HepG2 (cell line): ENCODE data around the gene VAMP2. TPM values are rescaled to one million over a fixed set of nuclear protein-coding genes. Genes with fewer than 3 reads are reported as not detected.

ENCODE experiments used
- DNMT1 ChIP-seq: sonication (generic); formaldehyde crosslinking; IDR thresholded peaks from 2 replicates; pipeline ENCODE4 v1.5.1; 2020; ENCODE audit warnings: mild to moderate bottlenecking, missing genetic modification reagents
- NFE2 ChIP-seq: sonication (generic); formaldehyde crosslinking; IDR thresholded peaks from 2 replicates; pipeline ENCODE4 v1.4.0; 2020; ENCODE audit warnings: missing genetic modification reagents
- TRIM24 ChIP-seq: sonication (generic); formaldehyde crosslinking; IDR thresholded peaks from 2 replicates; pipeline ENCODE4 v1.8.0; 2022; ENCODE audit warnings: mild to moderate bottlenecking, missing genetic modification reagents
- XRCC5 ChIP-seq: fragments of 200-400 bp; formaldehyde crosslinking; optimal IDR thresholded peaks from 2 replicates; pipeline ENCODE3; 2017; ENCODE audit warnings: mild to moderate bottlenecking, low read length
- ZBTB20 ChIP-seq: sonication (generic); formaldehyde crosslinking; IDR thresholded peaks from 2 replicates; pipeline ENCODE4 v1.8.1; 2023; ENCODE audit warnings: missing genetic modification reagents, low read depth, mild to moderate bottlenecking, borderline replicate concordance
- ZNF138 ChIP-seq: sonication (generic); formaldehyde crosslinking; IDR thresholded peaks from 2 replicates; pipeline ENCODE4 v1.5.0; 2020; ENCODE audit warnings: mild to moderate bottlenecking, low read depth, missing genetic modification reagents
- polyA plus RNA-seq, 8 experiments: library from polyadenylated mRNA; depleted of rRNA in 3 of 8; stranded (reverse) in 7 of 8; unstranded in 1 of 8; fragments of >200 nt; fragmentation: Illumina TruSeq in 4 of 8; extraction: Trizol in 4 of 8; gene quantifications; 2 replicates each; pipeline versions ENCODE4 v1.2.1 to v1.2.3, GENCODE V29; 2011 to 2016; ENCODE audit warnings: low read depth in 4 of 8, missing spikeins in 1 of 8, mixed read lengths in 1 of 8; ENCODE audit not compliant: insufficient read depth in 1 of 8
- total RNA-seq, 5 experiments: library from RNA; depleted of rRNA; stranded (reverse); fragments of >200 nt; fragmentation: Illumina TruSeq; extraction: Trizol; gene quantifications; 2 replicates each; pipeline ENCODE4 v1.2.3, GENCODE V29; 2016; ENCODE audit warnings: low read depth in 1 of 5
- TF ChIP-seq, protein P1 (sequence below): IDR thresholded peaks from 2 replicates; pipeline ENCODE4 v1.6.1; 2016; ENCODE audit warnings: low read depth, control low read depth
- TF ChIP-seq, protein P2 (sequence below): sonication (generic); formaldehyde crosslinking; IDR thresholded peaks from 2 replicates; pipeline ENCODE4 v1.4.0; 2020; ENCODE audit warnings: missing genetic modification reagents
- TF ChIP-seq, protein P3 (sequence below): sonication (generic); formaldehyde crosslinking; IDR thresholded peaks from 2 replicates; pipeline ENCODE4 v1.8.0; 2023; ENCODE audit warnings: mild to moderate bottlenecking, missing genetic modification reagents
- TF ChIP-seq, protein P4 (sequence below): sonication (generic); formaldehyde crosslinking; conservative IDR thresholded peaks from 2 replicates; pipeline ENCODE4 v1.8.0; 2022; ENCODE audit warnings: low read depth, missing genetic modification reagents
- TF ChIP-seq, protein P5 (sequence below): sonication (generic); formaldehyde crosslinking; IDR thresholded peaks from 2 replicates; pipeline ENCODE4 v1.4.0; 2020; ENCODE audit warnings: missing genetic modification reagents, borderline replicate concordance
- TF ChIP-seq, protein P6 (sequence below): sonication (generic); formaldehyde crosslinking; IDR thresholded peaks from 2 replicates; pipeline ENCODE4 v1.5.1; 2020; ENCODE audit warnings: missing genetic modification reagents, mild to moderate bottlenecking, borderline replicate concordance

The VAMP2 gene
- total and polyA plus RNA-seq, 2 of the 13 experiments (the other 11 are each of a cell fraction or from before 2014, with no cell fraction given), result 3.9 to 17.2 TPM

DNA sequence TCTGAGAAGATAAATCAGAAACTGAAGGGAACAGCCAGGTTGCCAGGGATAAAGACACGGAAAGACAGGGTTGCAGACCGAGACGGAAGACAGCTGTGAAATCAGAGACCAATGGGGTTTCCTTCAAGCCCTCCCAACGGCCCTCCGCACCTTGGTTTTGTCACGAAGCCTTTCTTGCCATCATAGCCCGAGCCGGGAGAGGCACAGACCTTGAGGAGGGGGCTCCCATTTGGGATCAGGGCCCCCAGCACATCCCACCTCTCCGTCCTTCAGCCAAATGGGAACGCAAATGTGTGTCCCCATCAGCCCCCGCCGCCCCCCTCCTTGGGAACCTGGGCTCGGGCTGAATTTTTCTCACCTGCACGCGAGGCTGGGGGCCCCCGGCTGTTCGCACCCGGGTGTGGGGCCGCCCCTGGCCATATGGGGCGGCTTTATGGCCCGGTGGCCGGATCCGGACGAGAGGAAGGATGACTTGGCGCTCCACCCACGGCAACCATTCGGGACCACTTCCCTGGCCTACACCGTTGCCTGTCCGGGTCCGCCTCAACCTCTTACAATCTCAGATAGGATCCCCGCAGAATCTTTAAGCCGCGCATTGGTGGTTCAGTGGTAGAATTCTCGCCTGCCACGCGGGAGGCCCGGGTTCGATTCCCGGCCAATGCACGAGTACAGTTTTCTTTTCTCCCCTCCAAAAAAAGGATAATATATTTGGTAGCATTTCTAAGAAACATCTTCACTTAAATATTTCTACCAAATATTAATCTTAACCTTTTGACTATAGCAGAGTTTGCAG is 37.4 kb downstream of the VAMP2 start (continued):
- TF ChIP-seq XRCC5 (no peak), DNMT1 (CRISPR knock-in tag) (no peak), ZNF138 (CRISPR knock-in tag) (no peak), ZBTB20 (CRISPR knock-in tag) (0 out of 2 replicates have a peak, but pooled peaks have one; percentile 53), NFE2 (CRISPR knock-in tag) (no peak), TRIM24 (no peak)
- TF ChIP-seq, protein P1, sequence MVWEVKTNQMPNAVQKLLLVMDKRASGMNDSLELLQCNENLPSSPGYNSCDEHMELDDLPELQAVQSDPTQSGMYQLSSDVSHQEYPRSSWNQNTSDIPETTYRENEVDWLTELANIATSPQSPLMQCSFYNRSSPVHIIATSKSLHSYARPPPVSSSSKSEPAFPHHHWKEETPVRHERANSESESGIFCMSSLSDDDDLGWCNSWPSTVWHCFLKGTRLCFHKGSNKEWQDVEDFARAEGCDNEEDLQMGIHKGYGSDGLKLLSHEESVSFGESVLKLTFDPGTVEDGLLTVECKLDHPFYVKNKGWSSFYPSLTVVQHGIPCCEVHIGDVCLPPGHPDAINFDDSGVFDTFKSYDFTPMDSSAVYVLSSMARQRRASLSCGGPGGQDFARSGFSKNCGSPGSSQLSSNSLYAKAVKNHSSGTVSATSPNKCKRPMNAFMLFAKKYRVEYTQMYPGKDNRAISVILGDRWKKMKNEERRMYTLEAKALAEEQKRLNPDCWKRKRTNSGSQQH (CRISPR knock-in tag), result no peak
- TF ChIP-seq, protein P2, sequence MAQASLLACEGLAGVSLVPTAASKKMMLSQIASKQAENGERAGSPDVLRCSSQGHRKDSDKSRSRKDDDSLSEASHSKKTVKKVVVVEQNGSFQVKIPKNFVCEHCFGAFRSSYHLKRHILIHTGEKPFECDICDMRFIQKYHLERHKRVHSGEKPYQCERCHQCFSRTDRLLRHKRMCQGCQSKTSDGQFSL, result no peak
- TF ChIP-seq, protein P3, sequence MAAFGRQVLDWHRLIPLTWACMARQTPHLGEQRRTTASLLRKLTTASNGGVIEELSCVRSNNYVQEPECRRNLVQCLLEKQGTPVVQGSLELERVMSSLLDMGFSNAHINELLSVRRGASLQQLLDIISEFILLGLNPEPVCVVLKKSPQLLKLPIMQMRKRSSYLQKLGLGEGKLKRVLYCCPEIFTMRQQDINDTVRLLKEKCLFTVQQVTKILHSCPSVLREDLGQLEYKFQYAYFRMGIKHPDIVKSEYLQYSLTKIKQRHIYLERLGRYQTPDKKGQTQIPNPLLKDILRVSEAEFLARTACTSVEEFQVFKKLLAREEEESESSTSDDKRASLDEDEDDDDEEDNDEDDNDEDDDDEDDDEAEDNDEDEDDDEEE (CRISPR knock-in tag), result no peak
- TF ChIP-seq, protein P4, sequence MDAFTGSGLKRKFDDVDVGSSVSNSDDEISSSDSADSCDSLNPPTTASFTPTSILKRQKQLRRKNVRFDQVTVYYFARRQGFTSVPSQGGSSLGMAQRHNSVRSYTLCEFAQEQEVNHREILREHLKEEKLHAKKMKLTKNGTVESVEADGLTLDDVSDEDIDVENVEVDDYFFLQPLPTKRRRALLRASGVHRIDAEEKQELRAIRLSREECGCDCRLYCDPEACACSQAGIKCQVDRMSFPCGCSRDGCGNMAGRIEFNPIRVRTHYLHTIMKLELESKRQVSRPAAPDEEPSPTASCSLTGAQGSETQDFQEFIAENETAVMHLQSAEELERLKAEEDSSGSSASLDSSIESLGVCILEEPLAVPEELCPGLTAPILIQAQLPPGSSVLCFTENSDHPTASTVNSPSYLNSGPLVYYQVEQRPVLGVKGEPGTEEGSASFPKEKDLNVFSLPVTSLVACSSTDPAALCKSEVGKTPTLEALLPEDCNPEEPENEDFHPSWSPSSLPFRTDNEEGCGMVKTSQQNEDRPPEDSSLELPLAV, result no peak
- TF ChIP-seq, protein P5, sequence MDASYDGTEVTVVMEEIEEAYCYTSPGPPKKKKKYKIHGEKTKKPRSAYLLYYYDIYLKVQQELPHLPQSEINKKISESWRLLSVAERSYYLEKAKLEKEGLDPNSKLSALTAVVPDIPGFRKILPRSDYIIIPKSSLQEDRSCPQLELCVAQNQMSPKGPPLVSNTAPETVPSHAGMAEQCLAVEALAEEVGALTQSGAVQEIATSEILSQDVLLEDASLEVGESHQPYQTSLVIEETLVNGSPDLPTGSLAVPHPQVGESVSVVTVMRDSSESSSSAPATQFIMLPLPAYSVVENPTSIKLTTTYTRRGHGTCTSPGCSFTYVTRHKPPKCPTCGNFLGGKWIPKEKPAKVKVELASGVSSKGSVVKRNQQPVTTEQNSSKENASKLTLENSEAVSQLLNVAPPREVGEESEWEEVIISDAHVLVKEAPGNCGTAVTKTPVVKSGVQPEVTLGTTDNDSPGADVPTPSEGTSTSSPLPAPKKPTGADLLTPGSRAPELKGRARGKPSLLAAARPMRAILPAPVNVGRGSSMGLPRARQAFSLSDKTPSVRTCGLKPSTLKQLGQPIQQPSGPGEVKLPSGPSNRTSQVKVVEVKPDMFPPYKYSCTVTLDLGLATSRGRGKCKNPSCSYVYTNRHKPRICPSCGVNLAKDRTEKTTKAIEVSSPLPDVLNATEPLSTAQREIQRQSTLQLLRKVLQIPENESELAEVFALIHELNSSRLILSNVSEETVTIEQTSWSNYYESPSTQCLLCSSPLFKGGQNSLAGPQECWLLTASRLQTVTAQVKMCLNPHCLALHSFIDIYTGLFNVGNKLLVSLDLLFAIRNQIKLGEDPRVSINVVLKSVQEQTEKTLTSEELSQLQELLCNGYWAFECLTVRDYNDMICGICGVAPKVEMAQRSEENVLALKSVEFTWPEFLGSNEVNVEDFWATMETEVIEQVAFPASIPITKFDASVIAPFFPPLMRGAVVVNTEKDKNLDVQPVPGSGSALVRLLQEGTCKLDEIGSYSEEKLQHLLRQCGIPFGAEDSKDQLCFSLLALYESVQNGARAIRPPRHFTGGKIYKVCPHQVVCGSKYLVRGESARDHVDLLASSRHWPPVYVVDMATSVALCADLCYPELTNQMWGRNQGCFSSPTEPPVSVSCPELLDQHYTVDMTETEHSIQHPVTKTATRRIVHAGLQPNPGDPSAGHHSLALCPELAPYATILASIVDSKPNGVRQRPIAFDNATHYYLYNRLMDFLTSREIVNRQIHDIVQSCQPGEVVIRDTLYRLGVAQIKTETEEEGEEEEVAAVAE (CRISPR knock-in tag), result no peak
- TF ChIP-seq, protein P6, sequence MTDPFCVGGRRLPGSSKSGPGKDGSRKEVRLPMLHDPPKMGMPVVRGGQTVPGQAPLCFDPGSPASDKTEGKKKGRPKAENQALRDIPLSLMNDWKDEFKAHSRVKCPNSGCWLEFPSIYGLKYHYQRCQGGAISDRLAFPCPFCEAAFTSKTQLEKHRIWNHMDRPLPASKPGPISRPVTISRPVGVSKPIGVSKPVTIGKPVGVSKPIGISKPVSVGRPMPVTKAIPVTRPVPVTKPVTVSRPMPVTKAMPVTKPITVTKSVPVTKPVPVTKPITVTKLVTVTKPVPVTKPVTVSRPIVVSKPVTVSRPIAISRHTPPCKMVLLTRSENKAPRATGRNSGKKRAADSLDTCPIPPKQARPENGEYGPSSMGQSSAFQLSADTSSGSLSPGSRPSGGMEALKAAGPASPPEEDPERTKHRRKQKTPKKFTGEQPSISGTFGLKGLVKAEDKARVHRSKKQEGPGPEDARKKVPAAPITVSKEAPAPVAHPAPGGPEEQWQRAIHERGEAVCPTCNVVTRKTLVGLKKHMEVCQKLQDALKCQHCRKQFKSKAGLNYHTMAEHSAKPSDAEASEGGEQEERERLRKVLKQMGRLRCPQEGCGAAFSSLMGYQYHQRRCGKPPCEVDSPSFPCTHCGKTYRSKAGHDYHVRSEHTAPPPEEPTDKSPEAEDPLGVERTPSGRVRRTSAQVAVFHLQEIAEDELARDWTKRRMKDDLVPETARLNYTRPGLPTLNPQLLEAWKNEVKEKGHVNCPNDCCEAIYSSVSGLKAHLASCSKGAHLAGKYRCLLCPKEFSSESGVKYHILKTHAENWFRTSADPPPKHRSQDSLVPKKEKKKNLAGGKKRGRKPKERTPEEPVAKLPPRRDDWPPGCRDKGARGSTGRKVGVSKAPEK (CRISPR knock-in tag), result no peak
